SJCRH30 (cell line): Measurements from ENCODE around the gene RHBDF1. TPM values are rescaled to one million over a fixed set of nuclear protein-coding genes. Genes with fewer than 3 reads are reported as not detected.
"Not testable (repeated sequence)": the region's sequence is repeated elsewhere in the genome, so short reads cannot be mapped to it uniquely, and the experiment has no call there.

Source experiments
- DNase-seq, 2 experiments: peaks; one replicate each; pipeline ENCODE4 v3.0.0-alpha.2; 2015 to 2020
- H3K27ac ChIP-seq: fragments of 250-450 bp; sonication (Bioruptor Pico); 2 replicates; pipeline ENCODE4 v1.5.1; 2020; ENCODE audit warnings: mild to moderate bottlenecking, moderate library complexity
- H3K27me3 ChIP-seq: fragments of 250-450 bp; sonication (Bioruptor Pico); 2 replicates; pipeline ENCODE4 v1.5.1; 2020; ENCODE audit warnings: mild to moderate bottlenecking, moderate library complexity
- H3K36me3 ChIP-seq: fragments of 250-450 bp; sonication (Bioruptor Pico); 2 replicates; pipeline ENCODE4 v1.5.1; 2020; ENCODE audit warnings: mild to moderate bottlenecking, moderate library complexity
- H3K4me1 ChIP-seq: fragments of 250-450 bp; sonication (Bioruptor Pico); 2 replicates; pipeline ENCODE4 v1.5.1; 2020; ENCODE audit warnings: mild to moderate bottlenecking, moderate library complexity
- H3K4me3 ChIP-seq: fragments of 250-450 bp; sonication (Bioruptor Pico); 2 replicates; pipeline ENCODE4 v1.5.1; 2020; ENCODE audit warnings: mild to moderate bottlenecking, moderate library complexity
- H3K9me3 ChIP-seq: fragments of 250-450 bp; sonication (Bioruptor Pico); replicated peaks from 2 replicates; pipeline ENCODE4 v1.5.1; 2020; ENCODE audit warnings: mild to moderate bottlenecking, moderate library complexity
- total RNA-seq: library from RNA; depleted of rRNA; stranded (reverse); fragments of >200 nt; shearing (Covaris generic); gene quantifications from 2 replicates; pipeline ENCODE4 v1.2.3, GENCODE V29; 2014; rRNA removed

The RHBDF1 gene
- total RNA-seq, 1 experiment from 2014 or later: 25.3 TPM

- H3K36me3 ChIP-seq, H3K27me3 ChIP-seq, H3K4me1 ChIP-seq, H3K4me3 ChIP-seq, H3K9me3 ChIP-seq, H3K27ac ChIP-seq, DNase-seq: not testable (repeated sequence)
These were observed 39.1 kb downstream of the RHBDF1 start for GRCh38 chr16:33154-33876.

GRCh38 chr16:30627-31026 lies 41.8 kb downstream of the RHBDF1 start:
- DNase-seq, H3K9me3 ChIP-seq, H3K4me3 ChIP-seq, H3K27me3 ChIP-seq, H3K4me1 ChIP-seq, H3K27ac ChIP-seq, H3K36me3 ChIP-seq: not testable (repeated sequence)

- not testable (repeated sequence) for H3K4me1 ChIP-seq, H3K9me3 ChIP-seq, H3K4me3 ChIP-seq, H3K27ac ChIP-seq, H3K27me3 ChIP-seq, DNase-seq, H3K36me3 ChIP-seq
These were observed 46.5 kb downstream of the RHBDF1 start for GRCh38 chr16:25926-26348.

GRCh38 chr16:24151-24550 lies 48.3 kb downstream of the RHBDF1 start:
- H3K27ac ChIP-seq, H3K27me3 ChIP-seq, H3K4me1 ChIP-seq, H3K4me3 ChIP-seq, H3K36me3 ChIP-seq, DNase-seq, H3K9me3 ChIP-seq: not testable (repeated sequence)

- H3K27ac ChIP-seq, H3K36me3 ChIP-seq, H3K4me1 ChIP-seq, H3K27me3 ChIP-seq, H3K4me3 ChIP-seq, DNase-seq, H3K9me3 ChIP-seq: not testable (repeated sequence)
These were observed 51.5 kb downstream of the RHBDF1 start for GRCh38 chr16:20886-21285.

GRCh38 chr16:17062-17765 lies 55.2 kb downstream of the RHBDF1 start:
- not testable (repeated sequence) for H3K27me3 ChIP-seq, H3K4me1 ChIP-seq, H3K27ac ChIP-seq, H3K4me3 ChIP-seq, H3K36me3 ChIP-seq, H3K9me3 ChIP-seq, DNase-seq

GRCh38 chr16:10772-11171 lies 61.7 kb downstream of the RHBDF1 start:
- H3K36me3 ChIP-seq, H3K4me1 ChIP-seq, H3K27me3 ChIP-seq, H3K4me3 ChIP-seq, H3K27ac ChIP-seq, H3K9me3 ChIP-seq: not testable (repeated sequence)
- DNase-seq: peak in 1 of 2 experiments; percentile 91

- H3K27ac ChIP-seq: no peak overlapping the region
- no peaks in the 10 kb centered on the region for H3K27me3 ChIP-seq
- no peaks in the 10 kb centered on the region for H3K4me1 ChIP-seq
- no peak for DNase-seq
- no peaks in the 10 kb centered on the region for H3K36me3 ChIP-seq
- H3K4me3 ChIP-seq: no peak overlapping the region
- no peaks in the 10 kb centered on the region for H3K9me3 ChIP-seq
These were observed 62.3 kb downstream of the RHBDF1 start for GRCh38 chr16:9903-10665.

Other genes with a start within 250 kb of the RHBDF1 start
- 20.9 and 24.3 TPM in 2 replicates for gene POLR3K, start 19.0 kb downstream of the RHBDF1 start, total RNA-seq
- gene SNRNP25, start 18.8 kb downstream of the RHBDF1 start, total RNA-seq: 60.7 and 63.4 TPM in 2 replicates
- 37.8 and 47.2 TPM in 2 replicates for gene MPG, start 5.6 kb upstream of the RHBDF1 start, total RNA-seq
- gene NPRL3, start 66.0 kb upstream of the RHBDF1 start, total RNA-seq: 9.8 and 11.5 TPM in 2 replicates
- gene HBZ, start 80.0 kb upstream of the RHBDF1 start, total RNA-seq: not detected in 2 replicates
- gene HBM, start 93.3 kb upstream of the RHBDF1 start, total RNA-seq: not detected in 2 replicates
- gene HBA2, start 100.2 kb upstream of the RHBDF1 start, total RNA-seq: not detected in 2 replicates
- gene HBA1, start 104.0 kb upstream of the RHBDF1 start, total RNA-seq: 0.33 TPM in 1 of 2 replicates, not detected in the other
- not detected in 2 replicates for gene HBQ1, start 107.8 kb upstream of the RHBDF1 start, total RNA-seq
- 38.0 and 47.4 TPM in 2 replicates for gene LUC7L, start 156.8 kb upstream of the RHBDF1 start, total RNA-seq
- gene FAM234A, start 162.2 kb upstream of the RHBDF1 start, total RNA-seq: 28.3 and 28.9 TPM in 2 replicates
- not detected in 2 replicates for gene RGS11, start 203.3 kb upstream of the RHBDF1 start, total RNA-seq
- gene ARHGDIG, start 208.0 kb upstream of the RHBDF1 start, total RNA-seq: not detected in 2 replicates
- gene PDIA2, start 210.5 kb upstream of the RHBDF1 start, total RNA-seq: 0.18 and 0.38 TPM in 2 replicates